GM18517 (cell line): ENCODE data around the gene TRPC1.

Source experiments
- ATAC-seq: cut with Tn5 transposase; IDR thresholded peaks from one replicate; pipeline ENCODE4 v1.9.1; 2021; ENCODE audit warnings: mild to moderate bottlenecking, moderate library complexity; ENCODE audit not compliant: unreplicated experiment

TRPC1 gene

DNA sequence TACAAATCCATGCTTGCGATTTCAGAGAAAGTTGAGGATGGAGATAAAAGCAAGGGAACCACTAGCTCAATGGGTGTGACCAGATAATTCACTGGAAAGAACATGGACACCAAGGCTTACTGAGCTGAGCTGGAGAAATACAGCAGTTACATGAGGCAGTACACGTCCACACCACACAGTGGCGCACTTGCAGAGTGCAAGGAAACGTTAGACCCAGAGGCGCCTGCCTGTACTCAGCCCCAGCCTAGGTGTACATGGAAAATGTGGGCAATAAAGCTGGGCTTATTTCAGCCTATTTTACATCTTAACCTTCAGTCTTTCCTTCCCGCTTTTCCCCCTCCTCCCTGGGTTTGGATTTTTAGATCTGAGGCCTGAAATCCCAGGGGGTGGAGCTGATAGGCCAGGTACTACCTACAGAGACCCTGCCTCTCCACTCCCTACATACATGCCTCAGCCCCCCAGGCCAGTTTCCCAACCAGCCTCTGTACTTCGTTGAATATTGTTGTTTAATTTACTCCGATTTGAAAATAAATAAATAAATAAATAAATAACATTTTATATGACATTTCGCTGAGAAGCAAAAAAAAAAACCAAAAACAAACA is 105.0 kb downstream of the TRPC1 start:
- peak; percentile 90 for ATAC-seq

- no peak for ATAC-seq
Observed at GRCh38 chr3:142837526-142837925, 113.7 kb downstream of the TRPC1 start.

GRCh38 chr3:142839831-142840230 is 116.0 kb downstream of the TRPC1 start:
- no peak for ATAC-seq

GRCh38 chr3:142844339-142844977 is 120.6 kb downstream of the TRPC1 start:
- ATAC-seq, result no peak

GRCh38 chr3:142846779-142847577 is 123.1 kb downstream of the TRPC1 start:
- ATAC-seq, result no peak

DNA sequence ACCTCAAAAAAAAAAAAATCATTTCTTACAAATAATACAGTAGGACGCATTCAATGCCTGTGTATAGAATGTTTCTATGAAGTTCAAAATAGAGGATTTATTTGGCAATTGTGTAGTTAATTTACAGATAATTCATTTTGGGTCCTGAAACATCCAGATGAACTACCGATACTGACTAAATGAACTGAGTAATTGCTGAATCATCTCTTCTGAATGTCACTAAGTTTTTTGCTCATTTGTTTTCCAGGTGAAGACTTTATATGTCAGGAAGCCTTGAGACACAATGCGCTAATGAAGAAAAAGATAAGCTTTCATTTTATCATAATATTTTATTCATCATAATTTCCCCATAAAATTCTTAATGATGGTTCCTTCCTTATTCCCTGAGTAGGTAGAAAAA is 125.3 kb downstream of the TRPC1 start:
- no peak for ATAC-seq

DNA sequence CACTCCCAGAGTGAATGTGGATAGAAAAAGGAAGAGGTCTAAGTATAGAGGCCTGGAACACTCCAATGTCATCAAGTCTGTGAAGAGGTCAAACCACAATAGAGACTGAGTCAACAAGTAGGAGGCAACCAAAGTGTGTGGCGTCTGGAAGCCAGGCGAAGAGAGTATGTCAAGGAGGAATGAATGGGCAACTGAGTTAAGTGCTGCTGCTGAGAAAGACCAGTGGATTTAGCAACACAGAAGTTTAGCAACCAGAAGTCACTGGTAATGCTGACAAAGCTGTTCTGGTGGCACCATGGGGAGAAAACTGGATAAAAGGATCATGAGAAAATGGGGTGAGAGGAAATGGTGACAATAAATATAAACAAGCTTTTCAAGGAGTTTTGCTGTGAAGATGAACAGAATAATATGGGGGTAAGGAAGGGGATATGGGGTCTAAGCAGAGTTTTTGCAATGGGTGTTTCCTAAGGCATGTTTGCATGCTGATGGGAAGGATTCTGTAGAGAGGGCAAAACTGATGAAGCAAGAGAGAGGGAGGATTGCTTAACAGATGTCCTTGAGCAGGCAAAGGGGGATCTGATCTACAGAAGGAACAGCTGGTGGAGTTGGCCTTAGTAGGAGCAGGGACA is 126.7 kb downstream of the TRPC1 start:
- ATAC-seq, result no peak

DNA sequence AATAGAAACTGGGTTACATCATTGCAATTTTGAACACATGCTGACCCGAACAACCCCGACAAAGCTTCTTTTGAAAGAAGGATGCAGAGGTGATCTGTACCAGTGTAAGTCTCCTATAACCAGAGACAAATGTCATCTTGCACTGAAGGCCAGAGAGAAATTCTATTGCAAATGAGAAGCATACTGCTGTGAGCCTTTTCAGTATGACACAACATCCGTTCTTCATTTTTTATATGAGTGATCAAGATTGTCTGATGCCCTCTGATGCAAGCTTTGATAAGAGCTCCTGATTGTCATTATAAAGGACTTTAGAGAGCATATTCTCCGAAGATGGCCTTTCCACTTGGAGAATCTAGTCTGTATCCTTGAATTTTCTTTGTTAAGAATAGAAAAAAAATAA is 128.2 kb downstream of the TRPC1 start:
- no peak for ATAC-seq

DNA sequence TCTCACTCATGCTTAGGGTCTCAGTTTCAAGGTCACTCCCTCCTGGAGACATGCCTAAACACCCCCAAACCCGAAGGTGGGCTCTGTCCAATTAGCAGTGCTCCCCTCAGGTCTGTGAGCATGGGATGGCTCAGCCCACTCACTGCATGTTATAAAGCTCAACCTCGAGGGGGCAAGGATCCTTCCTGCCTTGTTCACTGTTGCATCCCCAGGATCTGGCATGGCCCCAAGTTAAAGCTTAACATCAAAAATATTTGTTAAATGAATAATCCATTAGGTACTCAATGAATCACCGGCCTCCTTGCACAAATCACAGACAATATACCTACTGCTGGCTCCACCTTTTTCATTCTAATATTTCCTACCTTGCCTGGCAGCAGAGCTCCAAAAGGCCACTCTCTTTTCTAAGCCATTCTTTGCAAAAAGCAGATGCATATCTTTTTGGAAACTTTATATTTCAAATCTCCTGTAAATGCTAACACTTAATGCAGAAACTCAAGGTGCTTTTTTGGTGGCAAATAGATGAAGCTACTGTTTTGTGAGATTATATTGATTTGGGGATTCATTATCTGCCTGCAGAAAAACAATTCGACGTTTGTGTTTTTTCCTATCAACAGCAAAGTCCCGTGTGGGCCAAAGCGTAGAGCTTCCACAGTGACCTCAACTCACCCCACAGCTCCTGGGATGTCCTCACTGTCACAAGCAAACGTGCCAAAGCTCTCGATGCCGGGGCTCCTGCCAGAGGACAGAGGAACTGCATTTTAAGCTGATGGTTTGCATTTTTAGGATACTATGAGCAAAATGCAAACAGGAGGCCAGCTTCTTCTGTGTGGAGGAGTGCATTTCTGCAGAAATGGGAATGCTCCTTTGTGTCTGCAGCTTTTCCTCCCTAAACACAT is 129.7 kb downstream of the TRPC1 start:
- ATAC-seq, result no peak

- no peak for ATAC-seq
Observed at GRCh38 chr3:142857056-142857455, 133.2 kb downstream of the TRPC1 start.
